CD8-positive, alpha-beta memory T cell (primary cell): Measurements from ENCODE around the gene CADM1. TPM values are rescaled to one million over a fixed set of nuclear protein-coding genes. Genes with fewer than 3 reads are reported as not detected.

ENCODE experiments used
- CTCF ChIA-PET: fragments of 350-600 bp; sonication (Branson Sonifier 250); formaldehyde crosslinking; loops from one replicate; lab custom pipeline; 2021; ENCODE audit warnings: antibody characterized with exemption; lab: Charles Lee
- POLR2A ChIA-PET: fragments of 350-600 bp; sonication (Branson Sonifier 250); formaldehyde crosslinking; loops from one replicate; lab custom pipeline; 2021; ENCODE audit warnings: antibody characterized with exemption; lab: Charles Lee
- DNase-seq, 5 donors: peaks; one replicate each; pipeline versions ENCODE4 v3.0.0 to v3.0.0-alpha.2; 2020 to 2022; ENCODE audit warnings: mixed read lengths in 1 of 5
- H3K27ac ChIP-seq: one replicate; pipeline ENCODE4 v1.7.0; 2013; ENCODE audit warnings: low read depth, mild to moderate bottlenecking, low read length, moderate library complexity
- H3K27me3 ChIP-seq: 2 replicates; pipeline ENCODE4 v1.7.0; 2013; ENCODE audit warnings: low read length, mild to moderate bottlenecking; ENCODE audit not compliant: insufficient read depth, poor library complexity, severe bottlenecking
- H3K36me3 ChIP-seq: 2 replicates; pipeline ENCODE4 v1.7.0; 2013; ENCODE audit warnings: mild to moderate bottlenecking, low read length, moderate library complexity; ENCODE audit not compliant: insufficient read depth
- H3K4me1 ChIP-seq: 2 replicates; pipeline ENCODE4 v1.7.0; 2013; ENCODE audit warnings: mild to moderate bottlenecking, low read length, moderate library complexity; ENCODE audit not compliant: insufficient read depth
- H3K4me3 ChIP-seq: 2 replicates; pipeline ENCODE4 v1.7.0; 2013; ENCODE audit warnings: mild to moderate bottlenecking, low read length
- H3K9me3 ChIP-seq: 2 replicates; pipeline ENCODE4 v1.7.0; 2013; ENCODE audit warnings: mild to moderate bottlenecking, low read length
- H3K27ac Mint-ChIP-seq, 8 donors: one replicate each; pipeline ENCODE4 v1.8.0; 2020 to 2021; ENCODE audit warnings: mixed read lengths in 8 of 8, mild to moderate bottlenecking in 6 of 8, inconsistent platforms in 3 of 8, moderate library complexity in 3 of 8
- H3K27me3 Mint-ChIP-seq, 2 donors: one replicate each; pipeline ENCODE4 v1.8.0; 2020 to 2021; ENCODE audit warnings: mixed read lengths in 2 of 2, mild to moderate bottlenecking in 1 of 2, moderate library complexity in 1 of 2
- H3K36me3 Mint-ChIP-seq, 3 donors: one replicate each; pipeline ENCODE4 v1.8.0; 2020 to 2021; ENCODE audit warnings: mixed read lengths in 3 of 3, inconsistent platforms in 1 of 3, mild to moderate bottlenecking in 1 of 3
- H3K4me1 Mint-ChIP-seq, 3 donors: one replicate each; pipeline ENCODE4 v1.8.0; 2020 to 2021; ENCODE audit warnings: mixed read lengths in 3 of 3, inconsistent platforms in 1 of 3, mild to moderate bottlenecking in 1 of 3
- H3K4me3 Mint-ChIP-seq, 7 donors: one replicate each; pipeline ENCODE4 v1.8.0; 2020 to 2021; ENCODE audit warnings: mixed read lengths in 7 of 7, mild to moderate bottlenecking in 6 of 7, moderate library complexity in 4 of 7, inconsistent platforms in 2 of 7
- H3K9me3 Mint-ChIP-seq, 5 donors: one replicate each; pipeline ENCODE4 v1.8.0; 2020 to 2022; ENCODE audit warnings: mixed read lengths in 5 of 5, mild to moderate bottlenecking in 3 of 5, moderate library complexity in 2 of 5, inconsistent platforms in 1 of 5
- polyA plus RNA-seq: library from polyadenylated mRNA; unstranded; fragments of 300-500 nt; fragmentation: Illumina TruSeq; gene quantifications from one replicate; pipeline ENCODE4 v1.2.3, GENCODE V29; 2021
- total RNA-seq, 2 experiments: library from RNA; stranded (reverse); gene quantifications; one replicate each; pipeline ENCODE4 v1.2.3, GENCODE V29; 2021

CADM1 gene
- total and polyA plus RNA-seq, 3 experiments from 2014 or later, result 0.90 to 2.7 (median 1.1) TPM

DNA sequence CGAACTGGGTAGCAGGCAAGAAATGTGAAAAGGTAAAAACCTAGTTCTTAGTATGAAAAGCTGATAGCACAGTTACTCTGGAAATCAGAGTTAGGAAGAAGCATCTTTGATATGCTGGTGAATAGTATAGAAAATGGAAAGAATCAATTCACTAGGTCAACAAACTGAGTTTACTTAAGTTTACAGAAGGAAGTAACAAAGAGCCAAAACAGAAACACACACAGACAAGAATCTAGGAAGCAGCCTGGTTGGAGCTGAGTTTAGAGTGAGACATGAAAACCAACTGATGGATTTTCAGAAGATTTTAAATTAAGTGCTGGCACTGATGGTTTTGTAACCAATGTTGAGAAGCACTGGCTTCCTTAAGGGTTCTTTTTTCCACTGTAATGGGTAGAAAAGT lies 296.3 kb downstream of the CADM1 start:
- H3K4me3 ChIP-seq, result no peak overlapping the region
- no peaks in the 10 kb centered on the region for H3K9me3 Mint-ChIP-seq
- no peaks in the 10 kb centered on the region for H3K4me1 ChIP-seq
- H3K27ac Mint-ChIP-seq, result no peak overlapping the region
- no peaks in the 10 kb centered on the region for H3K27me3 ChIP-seq
- peaks cover 0 to 12% (median 2%) of the 10 kb centered on the region in 3 donors for H3K36me3 Mint-ChIP-seq
- CTCF ChIA-PET, result no interaction called here
- no peaks in the 10 kb centered on the region for H3K4me1 Mint-ChIP-seq
- DNase-seq, result no peak
- no peak overlapping the region for H3K4me3 Mint-ChIP-seq
- H3K27ac ChIP-seq, result no peak overlapping the region
- no peaks in the 10 kb centered on the region for H3K36me3 ChIP-seq
- peaks cover 0 to 1% of the 10 kb centered on the region in 2 donors for H3K27me3 Mint-ChIP-seq
- H3K9me3 ChIP-seq, result no peaks in the 10 kb centered on the region
- POLR2A ChIA-PET, result no interaction called here

DNA sequence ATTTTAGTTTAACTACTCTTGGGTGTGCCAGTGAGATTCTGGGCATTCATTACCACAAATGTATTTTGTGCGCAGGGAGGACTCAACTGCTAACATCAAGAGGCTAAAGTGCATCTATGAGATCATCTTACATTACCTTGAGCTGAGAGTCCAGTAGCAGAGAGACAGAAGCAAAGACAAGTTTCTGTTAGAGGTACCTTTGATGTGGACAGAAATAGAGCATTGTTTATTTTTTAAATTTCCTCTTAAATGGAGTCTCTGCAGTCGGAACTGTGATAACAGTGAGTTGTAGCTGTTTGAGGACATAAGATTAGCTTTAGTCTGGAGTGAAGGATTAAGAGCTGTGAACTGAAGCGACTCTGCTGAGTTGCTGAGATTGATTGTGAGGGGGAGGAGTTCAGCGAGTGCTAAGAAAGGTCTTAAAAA lies 297.0 kb downstream of the CADM1 start:
- no peaks in the 10 kb centered on the region for H3K4me1 ChIP-seq
- ChIA-PET CTCF (no interaction called here), POLR2A (no interaction called here)
- DNase-seq, result no peak
- no peak overlapping the region for H3K27ac ChIP-seq
- H3K9me3 Mint-ChIP-seq, result no peaks in the 10 kb centered on the region
- no peak overlapping the region for H3K4me3 ChIP-seq
- H3K4me1 Mint-ChIP-seq, result no peaks in the 10 kb centered on the region
- H3K27me3 Mint-ChIP-seq, result peaks cover 0 to 1% of the 10 kb centered on the region in 2 donors
- H3K9me3 ChIP-seq, result no peaks in the 10 kb centered on the region
- no peaks in the 10 kb centered on the region for H3K36me3 ChIP-seq
- H3K27ac Mint-ChIP-seq, result peak overlapping the region in 1 of 8 donors; percentile 1
- H3K4me3 Mint-ChIP-seq, result no peak overlapping the region
- no peaks in the 10 kb centered on the region for H3K27me3 ChIP-seq
- peaks cover 0 to 12% (median 2%) of the 10 kb centered on the region in 3 donors for H3K36me3 Mint-ChIP-seq

DNA sequence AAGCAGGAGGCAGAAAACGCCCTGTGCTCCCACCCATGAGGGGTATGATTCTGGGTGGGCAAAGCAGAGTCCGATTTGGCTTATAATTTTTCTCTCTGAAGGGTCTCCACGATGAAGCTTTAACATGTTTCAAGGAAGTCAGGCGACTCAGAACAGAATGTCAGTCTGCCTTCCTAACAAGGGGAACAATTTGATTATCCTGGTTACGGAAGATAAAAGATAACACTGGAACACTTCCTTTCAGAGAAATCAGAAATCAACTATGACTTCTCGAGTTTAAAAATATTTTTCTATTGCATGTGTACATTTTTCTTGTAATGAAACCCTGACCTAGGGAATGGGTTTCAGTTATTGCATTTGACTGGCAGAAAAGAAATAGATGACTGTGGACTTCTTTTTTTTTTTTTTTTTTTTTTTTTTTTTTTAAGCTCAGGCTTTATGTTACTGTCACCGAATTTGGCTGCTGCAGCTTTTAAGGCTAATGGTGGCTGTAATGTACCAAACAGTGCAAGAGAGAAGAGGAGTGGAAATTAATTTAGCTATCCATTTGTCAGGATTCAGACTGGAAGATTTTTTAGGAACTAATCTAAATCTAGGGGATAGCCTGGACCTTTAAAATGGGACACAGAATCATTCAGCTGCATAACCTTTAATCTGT lies 297.7 kb downstream of the CADM1 start:
- CTCF ChIA-PET, result no interaction called here
- Mint-ChIP-seq H3K4me3 (no peak overlapping the region), H3K36me3 (peaks cover 0 to 7% (median 2%) of the 10 kb centered on the region in 3 donors), H3K4me1 (no peaks in the 10 kb centered on the region), H3K27ac (no peak overlapping the region), H3K9me3 (no peaks in the 10 kb centered on the region), H3K27me3 (peaks cover 0 to 1% of the 10 kb centered on the region in 2 donors)
- Histone ChIP-seq H3K27me3 (no peaks in the 10 kb centered on the region), H3K36me3 (no peaks in the 10 kb centered on the region), H3K27ac (no peak overlapping the region), H3K9me3 (no peaks in the 10 kb centered on the region), H3K4me1 (no peaks in the 10 kb centered on the region), H3K4me3 (no peak overlapping the region)
- DNase-seq, result no peak
- POLR2A ChIA-PET, result no interaction called here

DNA sequence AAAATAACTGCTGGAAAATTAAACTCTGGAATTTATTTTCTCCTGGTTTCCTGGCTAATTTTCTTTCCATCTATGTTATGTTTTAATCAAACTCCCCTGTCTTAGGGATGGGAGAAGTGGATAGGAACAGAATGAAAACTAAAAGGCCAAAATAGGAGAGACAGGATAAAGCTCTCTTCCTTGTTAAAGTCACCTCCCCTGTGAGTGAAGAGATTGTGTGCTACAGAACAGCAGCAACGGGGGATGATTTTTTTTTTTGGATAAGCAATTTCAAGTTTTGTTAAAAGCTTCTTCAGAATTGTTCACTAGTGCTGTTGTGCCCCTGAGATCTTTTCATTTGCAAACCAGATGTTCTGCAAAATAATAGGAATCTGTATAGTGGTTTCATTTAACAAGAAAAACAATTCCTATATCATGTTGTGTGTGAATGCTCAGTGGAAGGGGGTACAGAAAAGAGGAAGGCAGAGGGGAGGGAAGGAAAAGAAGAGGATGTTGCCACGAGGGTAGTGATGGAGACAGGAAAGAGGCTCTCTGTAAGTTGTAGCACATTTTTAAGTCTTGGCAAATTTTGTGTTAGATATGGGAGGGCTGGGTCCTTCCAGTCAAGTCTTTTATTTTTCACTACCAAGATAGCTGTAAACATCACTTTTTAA lies 301.2 kb downstream of the CADM1 start:
- DNase-seq, result no peak
- H3K27me3 Mint-ChIP-seq, result peaks cover 0 to 1% of the 10 kb centered on the region in 2 donors
- Histone ChIP-seq H3K27me3 (no peaks in the 10 kb centered on the region), H3K4me3 (no peak overlapping the region), H3K36me3 (no peaks in the 10 kb centered on the region), H3K4me1 (no peaks in the 10 kb centered on the region), H3K9me3 (no peaks in the 10 kb centered on the region), H3K27ac (no peak overlapping the region)
- peaks cover 0 to 8% (median 0%) of the 10 kb centered on the region in 3 donors for H3K4me1 Mint-ChIP-seq
- no peak overlapping the region for H3K4me3 Mint-ChIP-seq
- CTCF ChIA-PET, result no interaction called here
- H3K27ac Mint-ChIP-seq, result peak overlapping the region in 1 of 8 donors; percentile 83
- H3K36me3 Mint-ChIP-seq, result peaks cover 0 to 7% (median 6%) of the 10 kb centered on the region in 3 donors
- POLR2A ChIA-PET, result no interaction called here
- H3K9me3 Mint-ChIP-seq, result no peaks in the 10 kb centered on the region

DNA sequence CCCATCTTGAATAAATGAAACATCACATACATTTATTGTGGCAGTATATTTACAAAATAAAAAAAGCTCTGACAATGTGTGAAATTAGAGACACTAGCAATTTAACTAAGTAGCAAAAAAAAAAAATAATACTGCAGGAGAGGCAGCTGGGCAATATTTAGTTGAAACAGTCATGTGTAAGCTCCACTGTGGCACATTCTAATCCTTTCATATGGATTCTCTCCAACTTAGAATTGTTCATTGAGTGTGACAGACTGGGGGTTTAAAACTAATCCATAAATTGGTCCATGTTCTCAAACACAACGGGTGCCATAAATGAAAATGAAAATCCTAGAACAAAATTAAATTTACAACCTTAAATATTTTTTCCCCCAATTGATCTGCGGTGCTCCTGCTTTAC lies 302.1 kb downstream of the CADM1 start:
- Mint-ChIP-seq H3K4me1 (peaks cover 0 to 8% (median 0%) of the 10 kb centered on the region in 3 donors), H3K9me3 (no peaks in the 10 kb centered on the region), H3K4me3 (no peak overlapping the region), H3K36me3 (peaks cover 0 to 7% (median 4%) of the 10 kb centered on the region in 3 donors), H3K27me3 (no peaks in the 10 kb centered on the region), H3K27ac (peak overlapping the region in 1 of 8 donors; percentile 18)
- H3K27me3 ChIP-seq, result no peaks in the 10 kb centered on the region
- no peak overlapping the region for H3K27ac ChIP-seq
- no peak overlapping the region for H3K4me3 ChIP-seq
- no peaks in the 10 kb centered on the region for H3K9me3 ChIP-seq
- no peaks in the 10 kb centered on the region for H3K4me1 ChIP-seq
- DNase-seq, result no peak
- ChIA-PET CTCF (no interaction called here), POLR2A (no interaction called here)
- H3K36me3 ChIP-seq, result no peaks in the 10 kb centered on the region

DNA sequence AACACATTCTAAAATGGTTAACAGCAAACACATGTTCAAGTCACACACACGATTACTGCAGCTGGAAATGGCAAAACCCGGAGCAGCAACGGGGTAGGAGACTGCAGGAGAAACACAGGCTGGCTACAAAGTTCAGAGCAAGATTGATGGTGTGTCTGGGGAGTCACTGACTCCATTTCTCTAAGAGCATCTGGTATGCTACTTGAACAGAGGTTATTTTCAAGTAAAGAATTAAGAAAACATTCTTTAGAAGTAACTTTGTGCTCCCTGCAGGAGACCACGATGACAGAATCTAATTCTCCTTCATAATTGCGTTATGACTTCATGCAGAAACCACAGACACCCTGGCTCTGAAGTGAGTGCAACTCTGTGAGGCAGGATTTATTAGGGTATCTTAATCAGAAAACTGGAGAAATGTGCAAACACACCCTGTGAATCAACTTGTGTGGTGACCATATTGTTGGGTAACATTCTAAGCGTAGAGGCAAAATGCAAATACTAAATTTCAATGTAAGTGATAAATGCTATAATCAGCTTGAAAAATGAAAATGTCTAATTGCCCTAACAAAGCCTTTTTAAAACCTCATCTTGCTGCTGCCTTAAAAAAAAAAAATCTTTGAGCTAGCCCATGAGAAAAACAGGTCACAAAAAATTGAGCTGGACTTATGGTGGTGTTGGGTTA lies 303.0 kb downstream of the CADM1 start:
- Mint-ChIP-seq H3K36me3 (peaks cover 0 to 5% (median 4%) of the 10 kb centered on the region in 3 donors), H3K9me3 (no peaks in the 10 kb centered on the region), H3K27me3 (no peaks in the 10 kb centered on the region), H3K4me1 (peaks cover 0 to 8% (median 0%) of the 10 kb centered on the region in 3 donors), H3K4me3 (no peak overlapping the region), H3K27ac (no peak overlapping the region)
- Histone ChIP-seq H3K27ac (no peak overlapping the region), H3K4me3 (no peak overlapping the region), H3K36me3 (no peaks in the 10 kb centered on the region), H3K27me3 (no peaks in the 10 kb centered on the region), H3K4me1 (no peaks in the 10 kb centered on the region), H3K9me3 (no peaks in the 10 kb centered on the region)
- no peak for DNase-seq
- ChIA-PET POLR2A (no interaction called here), CTCF (no interaction called here)

DNA sequence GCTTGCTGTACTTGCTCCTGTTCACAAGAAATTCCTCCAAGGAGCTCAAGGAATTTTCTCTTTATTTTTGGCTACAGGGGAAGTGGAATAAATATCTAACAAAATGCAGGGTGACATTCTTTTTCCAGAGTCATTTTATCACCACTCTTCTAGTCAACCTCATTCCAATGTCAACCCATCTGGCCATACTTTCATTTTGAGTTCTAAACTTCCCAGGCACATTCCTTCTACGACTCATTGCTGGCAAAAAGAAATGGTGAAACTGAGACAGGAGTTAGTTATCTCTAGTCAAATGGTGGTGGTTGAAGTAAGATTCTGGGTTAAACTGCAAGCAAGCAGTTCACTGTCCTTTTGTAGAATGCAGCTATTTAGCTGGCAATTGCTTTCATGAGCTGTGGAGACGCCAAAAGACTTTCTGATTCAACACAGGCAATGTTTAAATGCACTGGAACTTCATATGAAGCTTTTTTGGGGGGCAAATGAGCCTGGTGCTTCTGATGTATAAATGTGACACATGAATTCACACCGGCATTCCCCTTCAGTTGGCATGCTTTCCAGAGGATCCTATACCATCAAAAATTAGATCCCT lies 304.6 kb downstream of the CADM1 start:
- no peak for DNase-seq
- no peaks in the 10 kb centered on the region for H3K27me3 ChIP-seq
- ChIA-PET POLR2A (no interaction called here), CTCF (no interaction called here)
- no peaks in the 10 kb centered on the region for H3K9me3 Mint-ChIP-seq
- H3K36me3 ChIP-seq, result no peaks in the 10 kb centered on the region
- no peaks in the 10 kb centered on the region for H3K27me3 Mint-ChIP-seq
- H3K4me1 ChIP-seq, result no peaks in the 10 kb centered on the region
- peak overlapping the region in 1 of 8 donors; percentile 49 for H3K27ac Mint-ChIP-seq
- no peak overlapping the region for H3K4me3 Mint-ChIP-seq
- no peak overlapping the region for H3K4me3 ChIP-seq
- H3K27ac ChIP-seq, result no peak overlapping the region
- no peaks in the 10 kb centered on the region for H3K9me3 ChIP-seq
- H3K36me3 Mint-ChIP-seq, result peaks cover 0 to 4% (median 0%) of the 10 kb centered on the region in 3 donors
- peaks cover 3 to 13% (median 10%) of the 10 kb centered on the region in 3 donors for H3K4me1 Mint-ChIP-seq

DNA sequence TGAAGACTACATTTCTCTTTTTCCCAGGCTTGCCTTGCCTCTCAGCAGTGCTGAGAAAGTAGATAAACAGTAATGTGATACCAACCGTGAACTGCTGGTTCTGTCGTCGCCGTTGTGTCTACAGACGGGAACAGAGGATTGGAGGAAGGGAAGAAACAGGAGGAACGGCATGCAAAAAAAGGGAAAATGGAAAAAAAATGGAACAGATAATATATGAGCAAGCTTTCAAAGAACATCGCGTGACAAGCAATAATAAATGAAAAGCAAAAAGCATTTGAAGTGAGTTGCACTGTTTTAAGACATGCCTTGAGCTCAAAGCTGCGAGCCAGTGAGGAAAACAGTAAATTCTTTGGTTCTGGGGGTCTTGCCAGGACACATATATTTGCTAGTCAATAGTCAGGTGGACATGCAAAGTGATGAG lies 305.9 kb downstream of the CADM1 start:
- peaks cover 0 to 3% (median 0%) of the 10 kb centered on the region in 3 donors for H3K36me3 Mint-ChIP-seq
- no peaks in the 10 kb centered on the region for H3K27me3 Mint-ChIP-seq
- no peaks in the 10 kb centered on the region for H3K36me3 ChIP-seq
- H3K4me3 Mint-ChIP-seq, result no peak overlapping the region
- ChIA-PET POLR2A (no interaction called here), CTCF (no interaction called here)
- no peaks in the 10 kb centered on the region for H3K9me3 Mint-ChIP-seq
- peaks cover 11 to 24% (median 23%) of the 10 kb centered on the region in 3 donors for H3K4me1 Mint-ChIP-seq
- no peak overlapping the region for H3K27ac Mint-ChIP-seq
- H3K27me3 ChIP-seq, result no peaks in the 10 kb centered on the region
- H3K4me3 ChIP-seq, result no peak overlapping the region
- no peak overlapping the region for H3K27ac ChIP-seq
- DNase-seq, result no peak
- H3K9me3 ChIP-seq, result no peaks in the 10 kb centered on the region
- H3K4me1 ChIP-seq, result no peaks in the 10 kb centered on the region
